Sigmoid colon (tissue), 4 donors: ENCODE results near the gene EXT2.

Experiments used
- CTCF ChIP-seq, 4 experiments: fragments of 450-650 bp in 3 of 4; fragments of 200-600 bp in 1 of 4; IDR thresholded peaks; one replicate each; pipeline ENCODE4 v1.5.1; 2016 to 2019; ENCODE audit warnings: antibody characterized with exemption in 4 of 4, mild to moderate bottlenecking in 3 of 4, moderate library complexity in 2 of 4
- EP300 ChIP-seq, 4 donors: sonication (generic); formaldehyde crosslinking; IDR thresholded peaks; one replicate each; pipeline ENCODE4 v1.6.1; 2017; ENCODE audit warnings: antibody characterized with exemption in 4 of 4
- POLR2A ChIP-seq, 2 donors: fragments of 450-650 bp; IDR thresholded peaks; one replicate each; pipeline ENCODE4 v1.6.1; 2016; ENCODE audit warnings: antibody characterized with exemption in 2 of 2, mild to moderate bottlenecking in 2 of 2, moderate library complexity in 2 of 2

GRCh38 chr11:44176546-44177213 lies 81.2 kb downstream of the EXT2 start:
- TF ChIP-seq CTCF (IDR thresholded peaks at IDR 0.05) (no peak), POLR2A (IDR thresholded peaks at IDR 0.05) (no peak), EP300 (IDR thresholded peaks at IDR 0.05) (no peak)
